T47D (cell line): ENCODE data around the gene ZRANB1.

Experiments
- DNase-seq, 2 experiments: peaks; one replicate each; pipeline versions ENCODE4 v3.0.0 to v3.0.0-alpha.2; 2011 to 2012; ENCODE audit warnings: low read depth in 1 of 2, low spot score in 1 of 2
- JUND ChIP-seq: IDR thresholded peaks from 2 replicates; pipeline ENCODE4 v1.6.1; 2012; ENCODE audit warnings: low read depth
- in situ Hi-C: cut with HindIII; loops from 2 replicates; pipeline ENCODE4 v1.10.0; 2016; ENCODE audit warnings: low sequenced_read_pairs, low pct_unique_long_range_greater_than_20kb

ZRANB1 gene

DNA sequence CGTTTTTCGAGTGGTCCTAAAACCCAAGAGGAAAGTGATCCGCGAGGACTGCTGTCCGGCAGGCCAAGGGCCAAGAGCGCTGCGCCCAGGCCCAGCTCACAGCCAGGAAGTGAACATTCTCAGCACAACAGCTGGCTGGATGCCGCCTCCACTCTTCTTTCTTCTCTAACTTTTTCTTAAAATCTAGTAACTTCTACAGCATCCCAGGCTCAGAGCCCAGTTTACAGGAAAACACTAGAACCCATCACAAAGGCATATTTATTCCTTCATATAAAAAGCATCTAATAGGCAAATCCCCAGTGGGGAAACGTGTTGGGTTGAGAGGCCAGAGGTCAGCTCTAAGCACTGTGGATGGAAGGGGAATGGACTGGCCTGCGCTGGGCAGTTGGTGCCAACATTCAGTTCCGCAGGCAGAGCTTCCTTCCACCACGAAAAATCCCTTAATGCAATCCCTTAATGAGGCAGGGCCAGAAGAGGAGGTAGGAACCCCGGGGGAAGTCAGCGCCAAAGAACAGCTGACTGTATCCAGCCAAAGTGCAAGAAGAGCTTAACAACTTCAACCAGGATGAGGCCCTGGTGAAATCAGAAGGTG is 74.8 kb downstream of the ZRANB1 start:
- TF ChIP-seq JUND: no peak
- no peak for DNase-seq
- in situ Hi-C loops: no loop called here

DNA sequence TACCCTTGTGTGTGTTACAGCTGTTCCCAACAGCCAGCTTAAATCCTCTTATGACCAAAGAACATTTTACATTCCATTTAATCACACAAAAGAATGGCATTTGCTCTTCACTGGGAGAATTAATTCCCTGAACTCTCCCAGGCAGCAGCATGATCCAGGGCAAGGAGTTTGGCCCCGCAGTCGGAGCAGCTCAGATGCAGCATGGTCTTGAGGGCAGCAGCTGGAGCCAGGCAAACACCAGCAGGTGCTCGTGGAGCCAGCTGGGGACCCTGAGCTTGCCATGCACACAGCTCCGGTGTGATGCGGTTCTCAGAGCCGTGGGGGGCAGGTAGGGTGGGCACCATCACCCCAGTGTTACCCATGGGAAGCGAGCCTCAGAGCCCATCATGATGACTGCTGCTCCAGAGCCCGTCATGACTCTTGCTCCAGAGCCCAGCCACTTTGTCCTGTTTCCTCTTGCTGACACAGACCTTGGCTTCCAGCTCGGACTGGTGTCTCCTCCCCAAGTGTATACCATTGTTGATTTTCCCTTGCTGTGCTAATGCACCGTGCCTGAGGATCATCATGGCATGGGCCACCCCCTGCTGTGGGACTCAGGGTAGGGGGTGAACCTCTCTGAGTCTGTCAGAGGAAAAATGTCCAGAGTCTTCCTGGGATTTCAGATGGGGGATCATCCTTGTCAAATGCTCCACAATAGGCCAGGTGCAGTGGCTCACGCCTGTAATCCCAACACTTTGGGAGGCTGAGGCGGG is 75.8 kb downstream of the ZRANB1 start:
- no peak for TF ChIP-seq JUND
- in situ Hi-C loops: no loop called here
- DNase-seq: no peak

DNA sequence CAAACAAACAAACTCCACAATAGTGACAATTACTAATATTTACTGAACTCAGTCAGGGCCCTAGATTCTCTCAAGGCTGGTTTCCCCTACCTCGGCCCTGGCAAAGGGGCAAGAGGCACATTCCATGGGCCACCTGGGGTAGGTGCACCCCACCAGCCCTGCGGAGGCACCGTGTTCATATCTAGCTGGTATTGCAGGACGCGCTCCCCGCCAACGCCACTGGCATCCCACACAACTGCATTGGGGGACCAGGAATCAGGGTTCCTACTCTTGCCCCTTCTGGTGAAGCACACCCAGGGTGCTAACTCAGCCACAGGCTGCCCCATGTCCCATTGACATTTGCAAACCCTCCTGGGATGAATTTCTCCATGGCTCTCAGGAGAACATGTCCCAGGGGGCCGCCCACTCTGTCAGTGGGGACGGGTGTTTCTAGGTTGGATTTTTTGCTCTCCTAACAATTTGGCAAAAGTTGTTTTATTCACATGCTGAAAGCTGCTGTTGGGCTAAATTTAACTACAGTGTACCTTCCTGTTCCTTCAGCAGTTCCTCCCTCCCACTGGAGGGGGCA is 76.7 kb downstream of the ZRANB1 start:
- no peak for TF ChIP-seq JUND
- in situ Hi-C loops: no loop called here
- no peak for DNase-seq

DNA sequence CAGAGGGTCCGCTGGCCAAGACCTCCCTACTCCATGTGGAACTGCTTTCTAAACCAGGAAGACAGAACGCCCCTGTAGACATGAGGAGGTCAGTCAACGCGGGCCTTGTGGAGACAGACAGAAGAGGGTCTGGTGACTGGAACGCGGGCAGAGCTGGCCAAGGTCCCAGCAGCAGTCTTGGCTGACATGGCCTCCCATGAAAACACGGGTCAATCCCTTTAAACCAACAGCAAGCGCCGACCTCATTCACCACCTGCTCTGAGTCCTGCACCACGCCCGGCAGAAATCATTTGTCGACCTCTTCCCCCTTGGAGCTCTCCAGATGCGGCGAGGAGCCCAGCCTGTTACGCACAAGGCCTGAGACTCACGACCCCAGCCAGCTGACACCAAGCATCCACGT is 78.5 kb downstream of the ZRANB1 start:
- in situ Hi-C loops: no loop called here
- TF ChIP-seq JUND: no peak
- no peak for DNase-seq

DNA sequence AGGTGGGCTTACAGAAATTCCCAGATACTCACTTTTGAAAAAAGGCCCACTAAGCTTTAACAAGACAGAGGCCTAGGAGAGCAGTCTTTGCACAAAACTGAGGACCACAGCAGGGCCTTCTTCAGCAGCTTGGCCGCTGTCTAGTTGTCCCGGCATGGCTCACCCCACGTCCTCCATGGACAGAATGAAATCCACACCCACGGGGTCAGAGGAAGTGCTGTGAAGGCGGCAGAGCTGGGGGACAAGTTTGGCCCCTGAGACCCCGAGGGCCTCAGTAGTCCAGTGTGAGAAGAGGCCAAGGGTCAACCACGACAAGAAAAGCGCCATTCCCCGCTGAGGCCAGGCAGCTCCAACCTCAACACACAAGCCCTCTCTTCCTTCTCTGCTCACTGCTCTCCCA is 78.9 kb downstream of the ZRANB1 start:
- TF ChIP-seq JUND: no peak
- in situ Hi-C loops: no loop called here
- no peak for DNase-seq

DNA sequence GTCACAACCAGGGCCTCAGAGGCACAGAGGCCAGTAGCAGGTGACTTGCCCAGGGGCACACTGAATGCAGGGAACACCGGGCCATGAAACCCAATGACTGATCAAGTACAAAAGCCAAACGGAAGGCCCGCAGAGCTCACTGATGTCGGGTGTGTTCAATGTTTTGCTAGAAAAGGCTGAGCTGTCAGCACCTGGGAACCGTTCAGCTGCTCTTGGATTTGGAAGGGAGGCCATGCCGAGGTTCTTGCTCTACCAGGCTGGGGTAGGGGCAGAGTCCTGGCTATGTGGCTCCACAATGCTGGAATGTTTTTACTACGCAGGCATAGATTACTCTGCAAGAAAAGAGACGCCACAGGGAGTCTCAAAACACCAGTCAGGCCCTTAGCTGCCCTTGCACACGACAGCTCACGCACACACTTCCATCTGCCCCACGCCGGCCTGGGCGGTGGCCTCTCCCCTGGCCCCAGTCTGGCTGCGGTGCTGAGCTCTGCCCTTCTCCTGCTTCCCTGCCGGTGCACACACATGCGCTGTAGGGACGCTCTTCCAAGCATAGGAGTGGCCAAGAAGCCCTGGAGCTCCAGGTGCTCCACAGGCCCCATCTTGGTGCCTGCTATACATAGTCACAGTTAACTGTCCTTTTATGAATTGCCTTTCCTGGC is 79.9 kb downstream of the ZRANB1 start:
- TF ChIP-seq JUND: no peak
- in situ Hi-C loops: no loop called here
- DNase-seq: no peak

DNA sequence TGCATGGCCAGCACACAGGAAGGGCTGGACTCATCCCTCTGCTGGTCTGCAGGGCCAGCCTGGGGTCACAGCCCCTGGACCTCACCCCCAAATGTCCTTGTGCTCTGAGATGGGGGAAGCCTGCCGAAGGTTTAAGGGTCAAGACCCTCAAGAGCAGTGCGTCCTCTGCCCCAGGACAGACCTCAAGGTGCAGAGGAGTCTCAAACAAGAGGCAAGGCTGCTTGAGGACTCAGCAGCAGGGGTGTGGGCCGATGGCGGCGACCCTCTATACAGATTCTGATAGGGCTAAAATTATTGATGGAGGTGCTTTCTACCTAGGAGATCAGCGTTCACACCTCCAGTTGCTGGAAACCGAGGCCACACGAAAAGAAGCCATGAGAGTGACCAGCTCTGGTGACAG is 80.7 kb downstream of the ZRANB1 start:
- in situ Hi-C loops: no loop called here
- TF ChIP-seq JUND: no peak
- DNase-seq: no peak

DNA sequence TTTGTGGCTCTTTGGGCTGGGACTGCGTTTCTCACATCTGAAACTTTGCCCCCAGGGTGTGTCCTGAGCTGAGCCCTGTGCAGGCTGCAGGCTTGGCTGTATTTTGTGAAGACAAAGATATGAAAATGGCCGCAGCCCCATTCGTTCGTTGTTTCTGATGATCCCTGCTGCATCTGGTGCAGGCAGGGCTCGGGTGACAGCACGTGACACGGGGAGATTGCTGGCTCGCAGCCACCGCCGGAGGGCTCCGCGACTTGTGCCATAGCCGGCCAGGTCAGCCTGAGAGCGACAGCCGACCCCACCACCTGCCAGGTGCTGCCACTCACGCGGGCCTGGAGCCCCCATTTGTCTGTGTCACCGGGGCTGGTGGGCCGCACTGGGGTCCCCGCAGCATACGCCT is 81.3 kb downstream of the ZRANB1 start:
- no peak for DNase-seq
- TF ChIP-seq JUND: no peak
- in situ Hi-C loops: no loop called here

DNA sequence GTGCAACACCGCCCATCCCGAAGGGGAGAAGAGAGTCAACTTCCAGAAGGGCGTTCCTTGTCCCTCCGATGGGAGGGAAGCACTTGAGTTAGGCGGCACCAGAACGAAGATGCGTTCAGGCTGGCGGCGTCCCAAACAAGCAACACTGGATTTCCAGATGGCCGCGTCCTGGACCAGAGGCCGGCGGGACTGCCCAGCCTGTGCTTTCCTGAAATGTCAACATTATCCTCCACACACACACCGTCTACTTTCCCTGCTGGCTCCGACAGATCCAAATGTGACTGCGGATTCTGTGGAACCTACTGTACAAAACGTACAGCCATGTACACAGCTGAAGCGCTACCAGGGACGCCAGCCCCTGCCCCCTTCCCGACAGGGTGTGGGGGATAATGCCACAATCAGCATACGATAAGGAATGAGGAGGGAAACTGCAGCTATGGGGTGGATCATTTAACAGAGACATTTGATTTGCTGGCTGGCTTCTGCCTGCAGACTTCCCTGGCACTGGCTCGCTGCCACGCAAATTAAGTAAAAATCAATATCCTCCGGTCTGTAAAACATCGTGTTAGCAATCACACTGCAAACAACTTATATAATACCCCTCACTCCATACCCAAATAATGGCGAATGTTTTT is 82.1 kb downstream of the ZRANB1 start:
- in situ Hi-C loops: no loop called here
- TF ChIP-seq JUND: no peak
- peak in 1 of 2 experiments; percentile 64 for DNase-seq

DNA sequence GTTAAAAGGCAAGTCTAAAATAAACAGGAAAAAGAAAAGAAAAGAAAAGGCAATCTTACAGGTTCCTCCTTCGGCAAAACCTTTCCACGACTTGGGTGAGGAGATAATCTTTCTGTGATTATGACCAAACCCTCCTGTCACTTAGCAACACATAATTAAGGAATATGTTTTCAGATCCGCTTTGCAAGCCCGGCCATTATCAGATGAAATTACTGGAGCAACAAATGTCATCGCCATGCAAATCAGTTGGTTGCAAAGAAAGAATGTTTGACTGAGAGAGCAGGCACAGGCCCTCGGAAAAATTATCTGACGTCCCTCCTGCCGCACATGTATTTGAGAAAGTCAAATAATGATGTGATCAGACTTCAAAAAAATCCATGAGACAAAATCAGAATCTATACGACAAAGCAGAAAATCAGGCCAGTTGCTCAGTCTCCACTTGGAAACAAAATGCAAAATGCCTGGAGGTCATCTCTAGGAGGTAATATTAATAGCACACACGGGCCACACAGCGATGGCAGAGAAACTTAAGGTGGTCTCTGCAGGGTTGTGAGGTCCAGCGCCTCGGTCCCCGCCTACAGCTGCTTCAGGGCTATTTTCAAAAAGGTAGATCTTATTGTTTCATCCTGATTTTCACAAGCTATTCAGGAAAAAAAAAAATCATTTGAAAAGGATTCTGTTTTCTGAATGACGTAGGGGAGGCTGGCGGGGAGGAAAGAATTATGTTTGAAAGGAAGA is 82.7 kb downstream of the ZRANB1 start:
- TF ChIP-seq JUND: no peak
- peak; percentile 24 to 74 for DNase-seq
- in situ Hi-C loops: no loop called here

DNA sequence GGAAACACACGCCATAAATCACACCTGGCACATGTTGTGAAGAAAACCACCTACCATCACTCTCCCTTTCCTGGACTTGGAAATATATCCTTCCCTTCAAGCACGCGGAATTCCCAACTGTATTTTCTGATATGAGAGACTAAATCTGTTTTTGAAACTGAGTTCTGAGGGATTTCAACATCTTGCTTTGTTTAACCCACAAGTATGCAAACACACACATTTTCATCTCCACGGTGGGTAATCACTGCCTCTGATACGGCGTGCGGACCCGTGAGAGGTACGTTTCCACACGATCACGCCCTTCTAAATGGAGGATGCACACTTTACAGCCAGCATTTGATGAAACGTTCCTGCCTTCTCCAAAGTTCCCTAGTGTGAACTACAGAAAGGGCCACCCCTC is 83.4 kb downstream of the ZRANB1 start:
- no peak for TF ChIP-seq JUND
- DNase-seq: no peak
- in situ Hi-C loops: no loop called here
